DMS53 treated with DMSO at 0.1 percent for 48 hours (cell line): ENCODE results near the gene FGB.

Source experiments
- DNase-seq: peaks from one replicate; lab custom pipeline; 2025; ENCODE audit not compliant: unreplicated experiment; lab: John Stamatoyannopoulos, UW

FGB gene

DNA sequence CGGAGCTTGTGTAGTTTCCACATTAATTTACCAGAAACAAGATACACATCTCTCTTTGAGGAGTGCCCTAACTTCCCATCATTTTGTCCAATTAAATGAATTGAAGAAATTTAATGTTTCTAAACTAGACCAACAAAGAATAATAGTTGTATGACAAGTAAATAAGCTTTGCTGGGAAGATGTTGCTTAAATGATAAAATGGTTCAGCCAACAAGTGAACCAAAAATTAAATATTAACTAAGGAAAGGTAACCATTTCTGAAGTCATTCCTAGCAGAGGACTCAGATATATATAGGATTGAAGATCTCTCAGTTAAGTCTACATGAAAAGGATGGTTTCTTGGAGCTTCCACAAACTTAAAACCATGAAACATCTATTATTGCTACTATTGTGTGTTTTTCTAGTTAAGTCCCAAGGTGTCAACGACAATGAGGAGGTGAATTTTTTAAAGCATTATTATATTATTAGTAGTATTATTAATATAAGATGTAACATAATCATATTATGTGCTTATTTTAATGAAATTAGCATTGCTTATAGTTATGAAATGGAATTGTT is at the start of gene FGB:
FGB (plus strand) TSS at position 315 of the 558 bp plus-strand sequence; CDS start at position 323, 8 bp downstream.
- DNase-seq = peak; percentile 4

DNA sequence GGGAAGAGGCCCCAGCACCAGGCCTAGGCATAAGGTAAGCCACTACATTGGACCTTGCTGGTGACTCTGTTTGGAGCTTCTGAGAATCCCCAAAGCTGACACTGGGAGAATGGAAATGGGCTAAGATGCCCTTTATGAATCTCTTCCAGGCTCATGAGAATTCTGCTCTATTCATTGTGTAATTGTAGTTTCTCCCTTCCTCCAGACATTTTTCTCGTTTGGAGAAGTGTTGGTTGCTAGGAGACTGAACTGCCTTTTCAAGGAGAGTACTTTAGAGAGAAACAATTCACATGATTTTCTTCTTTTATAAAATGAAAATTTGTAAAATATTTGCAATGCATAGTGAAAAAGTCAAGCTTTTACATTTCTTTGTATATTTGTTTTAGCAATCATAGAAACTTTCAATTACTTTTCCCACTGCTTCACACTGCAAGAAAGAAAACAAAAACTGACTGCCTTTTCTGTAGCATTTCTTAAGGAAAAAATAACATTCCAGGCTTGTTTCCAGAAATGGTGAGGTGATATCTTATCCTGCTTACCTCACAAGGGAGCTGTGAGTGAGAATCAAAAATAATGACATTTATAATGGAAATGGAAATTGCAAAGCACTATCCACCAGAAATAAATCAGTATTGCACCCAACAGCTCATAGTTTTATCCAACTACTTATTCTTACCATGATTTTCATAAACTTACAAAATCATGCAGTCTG is 46.3 kb upstream of the FGB start:
- DNase-seq = no peak

DNA sequence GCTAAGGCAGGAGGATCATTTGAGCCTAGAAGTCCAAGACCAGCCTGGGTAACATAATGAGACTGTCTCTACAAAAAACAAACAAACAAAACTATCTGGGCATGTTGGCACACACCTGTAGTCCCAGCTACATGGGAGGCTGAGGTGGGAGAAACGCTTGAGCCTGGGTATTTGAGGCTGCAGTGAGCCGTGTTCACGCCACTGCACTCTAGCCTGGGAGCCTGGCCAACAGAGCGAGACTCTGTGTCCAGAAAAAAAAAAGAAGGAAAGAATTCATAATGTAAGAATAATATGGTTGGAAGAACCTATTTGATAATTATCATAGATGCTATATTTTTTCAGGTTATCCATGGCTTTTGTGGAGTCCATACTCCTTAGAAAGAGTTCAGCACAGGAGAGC is 45.2 kb upstream of the FGB start:
- DNase-seq = no peak

GRCh38 chr4:154519214-154519613 is 43.6 kb upstream of the FGB start:
- no peak for DNase-seq

DNA sequence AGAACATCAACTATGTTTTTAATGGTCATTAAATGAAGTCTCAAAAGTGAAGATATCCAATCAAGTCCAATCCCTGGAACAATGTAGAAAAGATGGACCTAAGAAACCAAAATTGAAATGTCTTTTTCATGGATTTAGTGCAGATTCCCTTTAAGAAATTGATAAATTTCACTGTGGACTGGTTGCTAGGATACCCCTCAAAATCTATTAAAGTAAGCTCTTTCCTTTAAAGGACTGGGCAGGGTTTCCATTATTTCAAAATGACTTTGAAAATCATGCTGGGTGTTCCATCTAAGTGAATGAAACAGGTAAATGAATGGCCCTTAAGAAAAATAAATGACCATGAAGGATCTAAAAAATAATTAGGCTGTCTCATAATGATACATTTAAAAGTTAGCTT is 41.2 kb upstream of the FGB start:
- DNase-seq = no peak

DNA sequence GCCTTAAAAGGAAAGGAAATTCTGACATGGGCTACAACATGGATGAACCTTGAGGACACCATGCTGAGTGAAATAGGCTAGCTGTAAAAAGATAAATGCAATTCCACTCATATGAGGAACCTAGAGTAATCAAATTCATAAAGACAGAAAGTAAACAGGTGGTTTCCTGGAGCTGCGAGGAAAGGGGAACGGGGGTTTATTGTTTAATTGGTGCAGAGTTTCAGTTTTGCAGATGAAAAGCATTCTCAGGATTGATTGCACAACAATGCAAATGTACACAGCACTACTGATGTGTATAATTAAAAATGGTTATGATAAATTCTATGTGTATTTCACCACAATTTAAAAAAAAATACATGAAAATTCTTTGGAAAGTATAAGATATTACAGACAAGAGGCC is 36.7 kb upstream of the FGB start:
- DNase-seq = no peak

- DNase-seq = no peak
Observed at GRCh38 chr4:154527308-154527707, 35.5 kb upstream of the FGB start.

GRCh38 chr4:154528869-154529268 is 33.9 kb upstream of the FGB start:
- DNase-seq = no peak

DNA sequence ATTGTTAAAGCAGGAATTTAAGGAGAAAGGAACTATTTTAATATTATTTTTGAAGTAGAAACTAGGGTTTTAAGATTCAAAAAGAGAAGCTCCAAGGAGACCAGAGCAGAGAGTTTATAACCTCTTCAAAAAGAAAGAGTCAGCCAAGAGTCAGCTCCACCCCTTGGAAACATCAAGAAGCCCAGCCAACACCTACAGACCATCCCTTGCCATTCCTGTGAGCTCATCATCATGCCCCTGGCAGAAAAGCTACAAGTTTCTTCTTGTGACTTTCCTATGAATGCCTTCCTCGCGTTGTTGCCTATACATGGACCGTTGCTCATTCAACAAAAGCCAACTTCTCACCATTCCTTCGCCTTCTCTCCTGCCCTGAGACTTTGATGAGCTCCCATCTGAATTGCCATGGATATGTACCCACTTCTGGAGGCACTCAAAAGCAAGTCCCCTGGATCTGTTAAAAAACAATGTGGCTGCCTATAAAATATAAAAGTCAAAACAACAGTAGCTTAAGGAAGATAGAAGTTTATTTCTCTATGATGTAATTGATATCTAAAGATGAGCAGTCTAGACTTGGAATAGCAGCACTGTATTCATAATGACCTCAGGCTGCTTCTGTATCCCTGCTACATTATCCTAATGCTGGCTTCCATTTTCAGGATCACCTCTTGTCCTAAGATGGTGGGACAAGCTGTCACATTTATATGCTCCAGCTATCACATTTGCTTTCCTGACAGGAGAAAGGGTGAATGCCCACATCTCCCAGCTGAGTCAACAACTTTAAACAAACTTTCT is 32.9 kb upstream of the FGB start:
- no peak for DNase-seq

- DNase-seq = no peak
Observed at GRCh38 chr4:154534296-154534695, 28.5 kb upstream of the FGB start.

GRCh38 chr4:154542271-154542879 is 20.4 kb upstream of the FGB start:
- no peak for DNase-seq

GRCh38 chr4:154545689-154546088 is 17.1 kb upstream of the FGB start:
- no peak for DNase-seq

DNA sequence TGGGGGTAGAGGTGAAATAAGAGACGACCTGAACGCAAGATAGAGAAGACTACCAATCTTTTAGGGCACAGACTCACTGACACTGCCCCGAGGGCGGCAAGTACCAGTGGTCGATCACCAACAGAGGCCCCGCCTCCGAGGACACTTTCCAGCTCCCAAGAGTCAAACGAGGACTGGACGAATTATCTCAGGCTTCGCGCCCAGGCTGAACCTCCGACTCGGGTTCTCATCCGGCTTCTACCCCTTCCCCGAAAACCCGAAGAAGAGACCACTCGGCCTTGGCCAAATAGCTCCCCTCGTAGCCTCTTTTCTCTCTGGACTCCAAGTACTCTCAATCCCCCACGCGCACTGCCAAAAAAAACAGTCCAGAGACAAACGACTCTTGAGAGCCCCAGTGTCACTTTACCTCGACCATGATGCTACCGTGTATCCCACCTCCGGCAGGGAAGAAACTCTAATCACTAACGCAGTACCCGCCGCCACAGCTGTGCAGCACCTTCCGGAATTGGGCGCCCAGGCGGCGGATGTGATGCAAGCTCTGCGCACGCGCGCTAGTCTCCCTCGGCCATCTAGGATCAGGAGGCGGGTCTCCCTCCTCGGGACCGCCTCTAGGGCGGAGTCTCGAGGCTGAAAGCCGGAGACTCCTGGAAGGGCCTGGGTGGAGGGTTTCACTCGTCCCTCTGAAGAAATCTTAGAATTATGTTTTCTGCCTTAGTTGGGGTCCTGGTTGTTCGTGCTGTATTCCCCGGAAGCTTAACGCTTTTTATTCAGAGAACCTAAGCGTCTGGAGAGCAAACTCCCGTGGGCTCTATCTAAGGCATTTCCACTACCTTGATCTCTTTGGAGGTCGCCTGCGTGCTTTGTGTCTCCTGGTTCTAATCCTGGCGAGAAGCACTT is 12.7 kb upstream of the FGB start, which contains the start of gene PLRG1:
PLRG1 (minus strand) TSS at position 507 of the 897 bp plus-strand sequence; CDS start at position 415, 92 bp downstream.
- DNase-seq = peak; percentile 81

DNA sequence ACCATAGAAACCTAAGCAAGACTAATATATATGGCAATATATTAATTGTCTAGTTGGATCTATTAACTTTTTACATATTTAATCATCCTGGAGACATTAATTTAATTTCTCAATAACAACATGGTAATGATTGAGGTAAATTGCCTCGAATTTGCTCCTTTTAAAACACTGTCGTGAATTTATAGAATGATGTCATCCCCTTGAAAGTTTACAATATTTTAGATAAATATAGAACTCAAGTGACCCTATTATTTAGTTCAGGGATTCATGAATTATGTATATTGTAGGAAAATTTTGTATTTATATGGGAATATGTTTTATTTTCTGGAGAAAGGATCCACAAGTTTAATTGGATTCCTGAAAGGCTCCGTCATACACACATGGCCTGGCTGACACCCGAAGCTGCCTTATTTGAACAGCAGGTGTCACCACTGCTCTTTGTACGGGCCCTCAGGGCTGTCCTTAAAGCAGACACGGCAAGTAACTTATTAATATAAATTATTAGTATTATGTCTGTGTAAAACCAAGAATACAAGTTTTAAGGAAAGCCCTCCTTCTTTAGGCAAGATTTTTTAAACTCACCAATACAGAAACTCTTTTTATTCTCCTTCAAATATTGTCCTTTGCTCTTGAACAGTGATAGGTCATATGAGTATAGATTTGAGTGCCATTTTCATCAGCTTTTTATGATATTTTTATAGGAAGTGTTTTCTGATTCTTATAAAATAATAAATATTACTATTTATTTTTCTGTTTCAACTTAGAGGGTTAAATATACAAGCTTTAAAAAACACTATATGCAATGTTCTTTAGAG is 10.7 kb upstream of the FGB start:
- peak; percentile 47 for DNase-seq

- no peak for DNase-seq
Observed at GRCh38 chr4:154559141-154559493, 3.7 kb upstream of the FGB start.

- DNase-seq = peak; percentile 69
Observed at GRCh38 chr4:154559494-154560418, 3.1 kb upstream of the FGB start.

DNA sequence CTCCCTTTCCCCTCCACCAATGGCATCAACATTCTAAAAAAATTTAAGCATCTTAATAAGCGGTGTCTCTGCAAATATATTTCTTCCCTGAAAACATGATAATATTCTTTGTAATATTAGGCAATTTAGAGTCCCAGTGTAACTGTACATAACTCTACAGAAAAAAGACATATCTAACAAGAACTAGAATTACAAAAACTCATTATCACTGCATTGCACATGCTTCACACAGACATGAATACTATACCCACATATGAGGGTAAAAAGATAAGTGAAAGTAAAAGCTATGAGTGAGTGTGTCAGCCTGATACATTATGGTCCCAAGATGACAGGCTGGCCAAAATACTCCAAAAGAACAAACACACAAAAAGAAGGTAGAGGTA is 2.4 kb upstream of the FGB start:
- no peak for DNase-seq

- no peak for DNase-seq
Observed at GRCh38 chr4:154560824-154561231, 2.0 kb upstream of the FGB start.

DNA sequence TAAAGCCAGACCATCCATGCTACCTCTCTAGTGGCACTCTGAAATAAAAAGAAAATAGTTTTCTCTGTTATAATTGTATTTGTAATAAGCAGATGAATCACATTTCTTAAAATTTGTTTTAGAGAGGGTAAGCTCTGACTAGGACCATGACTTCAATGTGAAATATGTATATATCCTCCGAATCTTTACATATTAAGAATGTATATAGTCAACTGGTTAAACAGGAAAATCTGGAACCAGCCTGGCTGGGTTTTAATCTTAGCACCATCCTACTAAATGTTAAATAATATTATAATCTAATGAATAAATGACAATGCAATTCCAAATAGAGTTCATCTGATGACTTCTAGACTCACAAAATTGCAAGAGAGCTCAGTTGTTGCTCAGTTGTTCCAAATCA is 1.5 kb downstream of the FGB start:
- DNase-seq = no peak
